Adrenal gland (tissue), 5 donors: ENCODE measurements around the gene GLE1.

ENCODE experiments used
- CTCF ChIP-seq, 6 experiments: fragments of 450-650 bp in 4 of 6; fragments of 200-600 bp in 2 of 6; sonication (generic) in 1 of 6; IDR thresholded peaks; 1 replicate in 5 of 6; 2 replicates in 1 of 6; pipeline versions ENCODE4 v1.5.1 to v1.8.0; 2016 to 2021; ENCODE audit warnings: antibody characterized with exemption in 6 of 6, mild to moderate bottlenecking in 2 of 6, moderate library complexity in 1 of 6
- POLR2A ChIP-seq, 2 donors: fragments of 450-650 bp; IDR thresholded peaks; one replicate each; pipeline ENCODE4 v1.6.1; 2017; ENCODE audit warnings: antibody characterized with exemption in 2 of 2, mild to moderate bottlenecking in 2 of 2, moderate library complexity in 1 of 2
- donor health status: DM: no; HTN: no; CAD: no.

DNA sequence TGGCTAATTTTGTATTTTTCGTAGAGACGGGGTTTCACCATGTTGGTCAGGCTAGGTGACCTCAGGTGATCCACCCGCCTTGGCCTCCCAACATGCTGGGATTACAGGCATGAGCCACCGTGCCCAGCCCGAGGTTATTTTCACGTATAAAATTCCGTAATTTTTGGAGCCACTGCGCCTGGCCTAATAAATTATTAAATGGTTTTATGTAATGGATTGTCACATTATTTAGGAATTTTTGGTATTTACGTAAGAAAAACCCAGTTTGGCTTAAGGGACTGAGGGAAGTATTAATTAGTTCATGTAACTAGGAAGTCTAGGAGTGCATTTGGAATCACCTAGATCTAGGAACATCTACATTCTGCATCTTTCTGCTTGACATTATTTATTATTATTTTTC lies 8.3 kb downstream of the GLE1 start:
- no peak for TF ChIP-seq POLR2A (IDR thresholded peaks at IDR 0.05)
- TF ChIP-seq CTCF (IDR thresholded peaks at IDR 0.05), result no peak
